B cell (primary cell): ENCODE measurements around the gene MYH11. TPM values are rescaled to one million over a fixed set of nuclear protein-coding genes. Genes with fewer than 3 reads are reported as not detected.

Experiments
- ATAC-seq: fragments of 200-7000 bp; cut with Tn5 transposase; one replicate; pipeline ENCODE4 v1.10.0; 2021; ENCODE audit warnings: low read depth, mild to moderate bottlenecking, moderate number of reproducible peaks, moderate library complexity
- CTCF ChIA-PET: fragments of 350-600 bp; sonication (Branson Sonifier 250); formaldehyde crosslinking; loops from one replicate; lab custom pipeline; 2021; ENCODE audit warnings: antibody characterized with exemption, inconsistent platforms; lab: Charles Lee
- POLR2A ChIA-PET: fragments of 350-600 bp; sonication (Branson Sonifier 250); formaldehyde crosslinking; loops from one replicate; lab custom pipeline; 2021; ENCODE audit warnings: antibody characterized with exemption; lab: Charles Lee
- DNase-seq: peaks from one replicate; pipeline ENCODE4 v3.0.0; 2013
- H2AFZ ChIP-seq: 2 replicates; pipeline ENCODE4 v1.6.1; 2012; ENCODE audit warnings: mild to moderate bottlenecking, low read depth, low read length; ENCODE audit not compliant: insufficient read depth, poor library complexity, severe bottlenecking
- H3K27ac ChIP-seq, 2 donors: 1 replicate in 1 of 2; 2 replicates in 1 of 2; pipeline ENCODE4 v1.5.1; 2012 to 2013; ENCODE audit warnings: low read length in 2 of 2, mild to moderate bottlenecking in 2 of 2, moderate library complexity in 1 of 2
- H3K27me3 ChIP-seq, 4 experiments: fragments of 200-600 bp in 1 of 4; sonication (generic) in 1 of 4; replicated peaks in 1 of 4; 1 replicate in 2 of 4; 2 replicates in 2 of 4; pipeline versions ENCODE4 v1.6.1 to v1.7.0; 2013 to 2016; ENCODE audit warnings: low read length in 3 of 4, mild to moderate bottlenecking in 2 of 4, mixed read lengths in 1 of 4, moderate library complexity in 1 of 4; ENCODE audit not compliant: insufficient read depth in 4 of 4, control insufficient read depth in 3 of 4; ENCODE audit errors: control extremely low read depth in 1 of 4
- H3K36me3 ChIP-seq, 2 experiments: replicated peaks in 1 of 2; 1 replicate in 1 of 2; 2 replicates in 1 of 2; pipeline versions ENCODE4 v1.6.1 to v1.7.1; 2013; ENCODE audit warnings: low read length in 1 of 2; ENCODE audit not compliant: insufficient read depth in 2 of 2, control insufficient read depth in 1 of 2; ENCODE audit errors: control extremely low read depth in 1 of 2, extremely low read depth in 1 of 2
- H3K4me1 ChIP-seq, 2 donors: fragments of 200-600 bp in 1 of 2; sonication (generic) in 1 of 2; 1 replicate in 1 of 2; 2 replicates in 1 of 2; pipeline versions ENCODE4 v1.5.1 to v1.6.1; 2013 to 2017; ENCODE audit warnings: low read length in 2 of 2; ENCODE audit not compliant: control insufficient read depth in 2 of 2, insufficient read depth in 2 of 2
- H3K4me2 ChIP-seq: replicated peaks from 2 replicates; pipeline ENCODE3; 2012; ENCODE audit warnings: mild to moderate bottlenecking, low read depth, low read length; ENCODE audit not compliant: poor library complexity, severe bottlenecking
- H3K4me3 ChIP-seq, 5 experiments: fragments of 200-600 bp in 1 of 5; sonication (generic) in 1 of 5; 1 replicate in 3 of 5; 2 replicates in 2 of 5; pipeline versions ENCODE4 v1.5.1 to v1.7.0; 2011 to 2016; ENCODE audit warnings: low read length in 4 of 5, mild to moderate bottlenecking in 4 of 5, low read depth in 2 of 5, control low read depth in 1 of 5, moderate library complexity in 1 of 5; ENCODE audit not compliant: insufficient read depth in 1 of 5; ENCODE audit errors: control extremely low read depth in 1 of 5, extremely low read depth in 1 of 5
- H3K79me2 ChIP-seq: fragments of 200-600 bp; sonication (generic); one replicate; pipeline ENCODE4 v1.6.0; 2016; ENCODE audit warnings: low read length; ENCODE audit not compliant: control insufficient read depth, insufficient read depth
- H3K9ac ChIP-seq: fragments of 200-600 bp; sonication (generic); 2 replicates; pipeline ENCODE4 v1.6.1; 2017; ENCODE audit warnings: mild to moderate bottlenecking, low read length, moderate library complexity
- H3K9me3 ChIP-seq, 3 donors: one replicate each; pipeline versions ENCODE4 v1.6.1 to v1.7.1; 2013; ENCODE audit warnings: low read length in 2 of 3; ENCODE audit not compliant: control insufficient read depth in 2 of 3, insufficient read depth in 1 of 3; ENCODE audit errors: control extremely low read depth in 1 of 3
- H4K20me1 ChIP-seq: 2 replicates; pipeline ENCODE4 v1.6.0; 2012; ENCODE audit warnings: mild to moderate bottlenecking, low read length; ENCODE audit not compliant: insufficient read depth, control insufficient read depth, poor library complexity, severe bottlenecking
- H3K27ac Mint-ChIP-seq: one replicate; pipeline ENCODE4 v1.8.0; 2021; ENCODE audit warnings: mixed read lengths
- H3K27me3 Mint-ChIP-seq: one replicate; pipeline ENCODE4 v1.8.0; 2021; ENCODE audit warnings: mixed read lengths
- H3K4me1 Mint-ChIP-seq: one replicate; pipeline ENCODE4 v1.8.0; 2021; ENCODE audit warnings: mixed read lengths
- H3K4me3 Mint-ChIP-seq: one replicate; pipeline ENCODE4 v1.8.0; 2021; ENCODE audit warnings: mixed read lengths
- H3K9me3 Mint-ChIP-seq: one replicate; pipeline ENCODE4 v1.8.0; 2022; ENCODE audit warnings: mixed read lengths; ENCODE audit not compliant: insufficient read depth
- CTCF ChIP-seq: fragments of 200-600 bp; IDR thresholded peaks from one replicate; pipeline ENCODE4 v1.8.0; 2022; ENCODE audit warnings: antibody characterized with exemption, mild to moderate bottlenecking
- EZH2 ChIP-seq: IDR thresholded peaks from 2 replicates; pipeline ENCODE4 v1.6.1; 2012; ENCODE audit warnings: borderline replicate concordance, low read depth, mild to moderate bottlenecking, moderate library complexity, low read length; ENCODE audit not compliant: insufficient read depth, poor library complexity, severe bottlenecking
- WGBS: methylation state at CpG from one replicate; pipeline ENCODE4 v1.1.5; 2013; ENCODE audit warnings: missing lambda C conversion rate; ENCODE audit not compliant: insufficient coverage; 5-methylcytosine and 5-hydroxymethylcytosine counted together
- intact Hi-C: fragments of 100-400 bp; cut with micrococcal nuclease; formaldehyde crosslinking; loops from one replicate; pipeline ENCODE4 v1.10.0; 2022
- polyA plus RNA-seq: library from polyadenylated mRNA; depleted of rRNA; stranded (reverse); fragments of >200 nt; gene quantifications from 2 replicates; pipeline ENCODE4 v1.2.3, GENCODE V29; 2012
- total RNA-seq, 2 donors: library from RNA; stranded (reverse); fragments of 120-200 nt in 1 of 2; gene quantifications; 1 replicate in 1 of 2; 2 replicates in 1 of 2; pipeline versions ENCODE4 v1.2.3 to v1.2.4, GENCODE V29; 2013 to 2022

The MYH11 gene
- total and polyA plus RNA-seq, 2 donors (not counting 1 experiment from before 2014, with no cell fraction given): 0.05 to 0.16 TPM

DNA sequence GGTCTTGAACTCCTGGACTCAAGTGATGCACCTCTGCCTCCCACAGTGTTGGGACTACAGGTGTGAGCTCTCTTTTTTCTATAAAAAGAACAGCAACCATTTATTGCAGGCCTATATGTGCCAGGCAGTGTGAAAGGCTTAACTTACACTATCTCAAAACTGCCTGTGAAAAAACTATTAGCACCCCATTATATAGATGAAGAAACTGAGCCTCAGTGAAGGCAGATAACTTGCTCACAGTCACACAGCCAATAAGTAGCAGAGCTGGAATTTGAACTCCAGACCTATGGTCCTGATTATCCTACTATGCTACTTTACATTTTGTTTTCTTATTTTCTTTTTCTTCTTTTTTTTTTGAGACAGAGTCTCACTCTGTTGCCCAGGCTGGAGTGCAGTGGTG, 191.7 kb downstream of the MYH11 start:
- Histone ChIP-seq H2AFZ (no peak overlapping the region), H3K4me3 (no peak overlapping the region), H4K20me1 (peaks cover 23% of the 10 kb centered on the region), H3K9me3 (no peaks in the 10 kb centered on the region), H3K4me2 (no peak overlapping the region), H3K4me1 (peaks cover 6 to 8% of the 10 kb centered on the region in 2 donors), H3K36me3 (peaks cover 4 to 65% of the 10 kb centered on the region in 2 experiments), H3K27ac (no peak overlapping the region), H3K27me3 (no peaks in the 10 kb centered on the region), H3K9ac (no peak overlapping the region), H3K79me2 (peaks cover 98% of the 10 kb centered on the region)
- H3K4me3 Mint-ChIP-seq: no peak overlapping the region
- no peaks in the 10 kb centered on the region for H3K9me3 Mint-ChIP-seq
- peaks cover 16% of the 10 kb centered on the region for H3K4me1 Mint-ChIP-seq
- no peak for DNase-seq
- ChIA-PET POLR2A (interaction anchor here (0.6 to 0.7 kb wide), 2 partner anchors 22 to 209 kb away, joined by 3 to 5 read pairs; no protein-coding TSS in a partner anchor), CTCF (no interaction called here)
- H3K27ac Mint-ChIP-seq: no peak overlapping the region
- no peak for TF ChIP-seq EZH2
- TF ChIP-seq CTCF: no peak
- no peaks in the 10 kb centered on the region for H3K27me3 Mint-ChIP-seq
- ATAC-seq: no peak
- intact Hi-C loops: no loop called here

DNA sequence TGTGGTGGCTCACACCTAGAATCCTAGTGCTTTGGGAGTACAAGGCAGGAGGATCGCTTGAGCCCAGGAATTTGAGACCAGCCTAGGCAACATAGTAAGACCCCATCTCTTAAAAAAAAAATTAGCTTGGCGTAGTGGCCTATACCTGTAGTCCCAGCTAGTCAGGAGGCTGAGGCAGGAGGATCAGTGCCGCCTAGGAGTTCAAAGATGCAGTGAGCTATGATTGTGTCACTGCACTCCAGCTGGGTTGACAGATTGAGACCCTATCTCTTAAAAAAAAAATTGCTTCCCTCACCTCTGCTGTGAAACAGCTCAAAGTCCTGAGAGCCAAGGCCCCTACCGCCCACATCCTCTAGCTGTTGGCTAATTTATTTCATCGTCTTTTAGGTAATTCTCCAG, 196.6 kb downstream of the MYH11 start:
- intact Hi-C loops: no loop called here
- WGBS: 97% methylated on average over 3 of the region's 5 CpGs
- no peak for ATAC-seq
- Histone ChIP-seq H2AFZ (no peak overlapping the region), H3K27me3 (no peaks in the 10 kb centered on the region), H3K36me3 (peaks cover 2 to 27% of the 10 kb centered on the region in 2 experiments), H3K4me1 (peaks cover 23 to 30% of the 10 kb centered on the region in 2 donors), H3K27ac (peak overlapping the region; percentile 35 to 89), H3K4me3 (no peak overlapping the region), H3K4me2 (peak overlapping the region; percentile 14), H3K79me2 (peaks cover 91% of the 10 kb centered on the region), H4K20me1 (peaks cover 15% of the 10 kb centered on the region), H3K9ac (no peak overlapping the region), H3K9me3 (no peaks in the 10 kb centered on the region)
- POLR2A ChIA-PET: interaction anchor here (4.5 kb wide), 1 partner anchor 17 kb away, joined by 17 read pairs; the partner anchor contains the start of gene MARF1
- no peaks in the 10 kb centered on the region for H3K27me3 Mint-ChIP-seq
- peak overlapping the region; percentile 2 for H3K4me3 Mint-ChIP-seq
- CTCF ChIA-PET: interaction anchor here (1.0 to 1.8 kb wide), 2 partner anchors 18 to 136 kb away, joined by 3 to 6 read pairs; partner anchors contain the start of gene MARF1
- peak overlapping the region; percentile 87 for H3K27ac Mint-ChIP-seq
- DNase-seq: no peak
- H3K4me1 Mint-ChIP-seq: peaks cover 49% of the 10 kb centered on the region
- H3K9me3 Mint-ChIP-seq: no peaks in the 10 kb centered on the region
- TF ChIP-seq CTCF (no peak), EZH2 (no peak)
